Measurements from ENCODE around the gene GPC3. TPM values are rescaled to one million over a fixed set of nuclear protein-coding genes. Genes with fewer than 3 reads are reported as not detected.
A peak's percentile ranks its signal among the peaks of the same experiment; 100 is the strongest.

GPC3 gene
- total RNA-seq, 1 experiment from 2014 or later = 233 TPM

DNA sequence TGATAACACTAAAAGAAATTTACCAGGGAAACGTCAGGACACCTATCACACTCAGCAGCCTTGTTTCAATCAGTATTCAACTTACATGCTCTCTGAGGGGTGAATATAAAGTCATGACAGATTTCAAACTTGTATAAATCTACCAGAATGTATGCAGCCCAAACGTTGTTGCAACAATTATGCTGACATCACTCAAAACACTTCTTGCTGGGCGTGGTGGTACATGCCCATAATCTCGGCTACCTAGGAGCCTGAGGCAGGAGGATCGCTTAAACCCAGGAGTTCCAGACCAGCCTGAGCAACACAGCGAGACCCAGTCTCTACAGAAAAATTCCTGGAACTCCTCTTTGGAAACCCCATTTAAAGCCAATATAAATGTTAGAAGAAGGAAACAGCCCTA, 303.5 kb downstream of the GPC3 start:
- H3K4me1 Mint-ChIP-seq (ENCODE audit: low read depth, unreplicated experiment) = peaks cover 8% of the 10 kb centered on the region
- H3K4me3 Mint-ChIP-seq (ENCODE audit: unreplicated experiment) = no peak overlapping the region
- no peaks in the 10 kb centered on the region for H3K36me3 ChIP-seq (ENCODE audit: control insufficient read depth, insufficient read depth, low read length)

DNA sequence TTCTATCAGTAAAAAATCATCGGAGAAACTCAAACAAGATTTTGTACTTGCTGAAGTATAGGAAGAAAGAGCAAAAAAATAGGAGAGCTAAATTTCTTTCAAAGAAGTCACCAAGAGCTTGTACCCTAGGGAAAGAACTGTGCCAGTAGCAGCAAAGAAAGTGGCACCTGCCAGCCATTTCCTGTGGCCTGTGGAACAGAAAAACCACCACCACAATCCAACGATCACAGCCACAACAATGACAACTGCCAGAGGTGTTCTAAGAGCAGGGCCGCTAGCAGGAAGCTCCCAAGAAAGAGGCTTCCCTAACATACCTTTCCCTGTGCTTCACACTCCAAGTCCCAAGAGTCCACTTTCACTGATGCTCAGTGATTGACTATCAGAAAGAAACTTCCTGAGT, 304.0 kb downstream of the GPC3 start:
- Histone ChIP-seq H3K4me3 (ENCODE audit: low read depth, low read length) (no peak overlapping the region), H3K27me3 (replicated peaks; ENCODE audit: control insufficient read depth, insufficient read depth, low read length) (no peaks in the 10 kb centered on the region), H3K4me1 (no peaks in the 10 kb centered on the region), H3K9me3 (no peaks in the 10 kb centered on the region), H3K36me3 (ENCODE audit: control insufficient read depth, insufficient read depth, low read length) (no peaks in the 10 kb centered on the region)
- H3K9me3 Mint-ChIP-seq (ENCODE audit: unreplicated experiment) = no peaks in the 10 kb centered on the region
- no TSS peak for BruUV-seq (replicated peaks)
- peaks cover 11% of the 10 kb centered on the region for H3K36me3 Mint-ChIP-seq (ENCODE audit: insufficient read depth, unreplicated experiment)
- H3K4me1 Mint-ChIP-seq (ENCODE audit: low read depth, unreplicated experiment) = peaks cover 12% of the 10 kb centered on the region
- H3K27ac Mint-ChIP-seq (ENCODE audit: unreplicated experiment) = no peak overlapping the region
- no peak for DNase-seq
- intact Hi-C loops (cut with micrococcal nuclease; ENCODE audit: unreplicated experiment) = no loop called here
- ChIA-PET POLR2A (no interaction called here), CTCF (no interaction called here)
- H3K27me3 Mint-ChIP-seq (ENCODE audit: insufficient read depth, unreplicated experiment) = no peaks in the 10 kb centered on the region
- TF ChIP-seq, protein P1, sequence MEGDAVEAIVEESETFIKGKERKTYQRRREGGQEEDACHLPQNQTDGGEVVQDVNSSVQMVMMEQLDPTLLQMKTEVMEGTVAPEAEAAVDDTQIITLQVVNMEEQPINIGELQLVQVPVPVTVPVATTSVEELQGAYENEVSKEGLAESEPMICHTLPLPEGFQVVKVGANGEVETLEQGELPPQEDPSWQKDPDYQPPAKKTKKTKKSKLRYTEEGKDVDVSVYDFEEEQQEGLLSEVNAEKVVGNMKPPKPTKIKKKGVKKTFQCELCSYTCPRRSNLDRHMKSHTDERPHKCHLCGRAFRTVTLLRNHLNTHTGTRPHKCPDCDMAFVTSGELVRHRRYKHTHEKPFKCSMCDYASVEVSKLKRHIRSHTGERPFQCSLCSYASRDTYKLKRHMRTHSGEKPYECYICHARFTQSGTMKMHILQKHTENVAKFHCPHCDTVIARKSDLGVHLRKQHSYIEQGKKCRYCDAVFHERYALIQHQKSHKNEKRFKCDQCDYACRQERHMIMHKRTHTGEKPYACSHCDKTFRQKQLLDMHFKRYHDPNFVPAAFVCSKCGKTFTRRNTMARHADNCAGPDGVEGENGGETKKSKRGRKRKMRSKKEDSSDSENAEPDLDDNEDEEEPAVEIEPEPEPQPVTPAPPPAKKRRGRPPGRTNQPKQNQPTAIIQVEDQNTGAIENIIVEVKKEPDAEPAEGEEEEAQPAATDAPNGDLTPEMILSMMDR (IDR thresholded peaks at IDR 0.05; ENCODE audit: insufficient read depth in 1 of 2, low read depth in 1 of 2, low read length in 1 of 2, severe bottlenecking in 1 of 2, unreplicated experiment in 1 of 2) = no peak
- H3K4me3 Mint-ChIP-seq (ENCODE audit: unreplicated experiment) = no peak overlapping the region

More for the DNA sequence above, 303.5 kb downstream of the GPC3 start:
- no TSS peak for BruUV-seq (replicated peaks)
- no peaks in the 10 kb centered on the region for H3K27me3 Mint-ChIP-seq (ENCODE audit: insufficient read depth, unreplicated experiment)
- intact Hi-C loops (cut with micrococcal nuclease; ENCODE audit: unreplicated experiment) = no loop called here
- no peaks in the 10 kb centered on the region for H3K27me3 ChIP-seq (replicated peaks; ENCODE audit: control insufficient read depth, insufficient read depth, low read length)
- H3K9me3 ChIP-seq = no peaks in the 10 kb centered on the region
- POLR2A ChIA-PET = no interaction called here
- no peaks in the 10 kb centered on the region for H3K4me1 ChIP-seq
- CTCF ChIA-PET = no interaction called here
- H3K36me3 Mint-ChIP-seq (ENCODE audit: insufficient read depth, unreplicated experiment) = peaks cover 11% of the 10 kb centered on the region
- H3K4me3 ChIP-seq (ENCODE audit: low read depth, low read length) = no peak overlapping the region
- H3K27ac Mint-ChIP-seq (ENCODE audit: unreplicated experiment) = no peak overlapping the region
- no peak for DNase-seq
- H3K9me3 Mint-ChIP-seq (ENCODE audit: unreplicated experiment) = no peaks in the 10 kb centered on the region
- TF ChIP-seq, protein P1 (IDR thresholded peaks at IDR 0.05; ENCODE audit: insufficient read depth in 1 of 2, low read depth in 1 of 2, low read length in 1 of 2, severe bottlenecking in 1 of 2, unreplicated experiment in 1 of 2) = no peak

DNA sequence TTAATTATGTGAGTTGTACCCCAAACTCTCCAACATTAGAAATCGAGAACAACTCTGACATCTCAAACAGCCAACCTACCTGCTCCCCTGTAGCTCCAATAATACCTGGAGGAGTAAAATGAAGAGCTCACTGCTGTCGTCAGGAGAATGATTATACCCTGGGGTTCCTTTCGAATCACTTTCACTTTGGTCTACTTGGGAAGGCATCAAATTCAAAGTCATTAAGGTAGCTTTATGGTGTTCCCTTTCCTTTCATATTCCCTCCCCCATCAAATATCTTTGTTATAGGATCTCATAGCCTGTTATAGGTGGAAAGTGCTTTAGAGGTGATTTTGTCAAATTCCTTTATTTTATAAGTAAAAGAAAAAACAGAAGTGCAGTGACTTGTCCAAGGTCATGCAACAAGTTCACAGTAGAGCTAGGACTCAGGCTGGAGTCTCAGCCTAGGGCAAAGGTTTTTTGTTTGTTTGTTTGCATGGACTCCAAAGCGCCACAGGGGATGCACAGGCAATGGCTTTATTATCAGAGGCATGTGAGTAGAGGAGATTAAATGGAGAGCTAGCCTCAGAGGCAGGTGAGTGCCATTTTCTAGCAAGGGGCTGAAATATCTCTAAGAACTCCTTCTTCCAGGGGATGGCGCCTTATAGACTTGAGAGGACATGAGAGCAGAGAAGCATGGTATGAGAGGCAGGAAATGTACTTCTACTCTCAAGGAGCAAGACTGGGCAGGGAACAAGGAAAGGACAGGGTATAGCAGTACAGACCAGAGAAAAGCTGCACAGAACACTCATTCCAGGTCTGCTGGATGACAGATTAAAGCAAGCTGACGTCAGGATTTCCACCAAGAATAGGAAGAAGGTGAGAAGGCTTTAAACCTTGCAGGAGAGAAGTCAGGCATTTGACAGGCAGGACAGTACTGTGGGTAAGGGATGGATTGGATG, 308.0 kb downstream of the GPC3 start:
- BruUV-seq (replicated peaks) = no TSS peak
- Mint-ChIP-seq H3K4me1 (ENCODE audit: low read depth, unreplicated experiment) (peaks cover 18% of the 10 kb centered on the region), H3K27me3 (ENCODE audit: insufficient read depth, unreplicated experiment) (no peaks in the 10 kb centered on the region), H3K27ac (ENCODE audit: unreplicated experiment) (peak overlapping the region; percentile 42), H3K9me3 (ENCODE audit: unreplicated experiment) (no peaks in the 10 kb centered on the region), H3K36me3 (ENCODE audit: insufficient read depth, unreplicated experiment) (peaks cover 11% of the 10 kb centered on the region), H3K4me3 (ENCODE audit: unreplicated experiment) (no peak overlapping the region)
- intact Hi-C loops (cut with micrococcal nuclease; ENCODE audit: unreplicated experiment) = no loop called here
- H3K4me3 ChIP-seq (ENCODE audit: low read depth, low read length) = no peak overlapping the region
- no peaks in the 10 kb centered on the region for H3K4me1 ChIP-seq
- ChIA-PET CTCF (no interaction called here), POLR2A (no interaction called here)
- TF ChIP-seq, protein P1 (IDR thresholded peaks at IDR 0.05; ENCODE audit: insufficient read depth in 1 of 2, low read depth in 1 of 2, low read length in 1 of 2, severe bottlenecking in 1 of 2, unreplicated experiment in 1 of 2) = no peak
- no peak for DNase-seq
- H3K36me3 ChIP-seq (ENCODE audit: control insufficient read depth, insufficient read depth, low read length) = no peaks in the 10 kb centered on the region; the same call in 1 of the 2 replicates
- H3K9me3 ChIP-seq = no peaks in the 10 kb centered on the region
- no peaks in the 10 kb centered on the region for H3K27me3 ChIP-seq (replicated peaks; ENCODE audit: control insufficient read depth, insufficient read depth, low read length)
